Kidney epithelial cell (primary cell): ENCODE measurements around the gene KCNH3. TPM values are rescaled to one million over a fixed set of nuclear protein-coding genes. Genes with fewer than 3 reads are reported as not detected.

Experiments
- DNase-seq: peaks from one replicate; pipeline ENCODE4 v3.0.0-alpha.2; 2010; ENCODE audit warnings: low read depth
- H3K27me3 ChIP-seq: 2 replicates; pipeline ENCODE4 v1.6.0; 2011; ENCODE audit warnings: low read length; ENCODE audit not compliant: control insufficient read depth, insufficient read depth
- H3K36me3 ChIP-seq: 2 replicates; pipeline ENCODE4 v1.5.1; 2011; ENCODE audit warnings: low read length; ENCODE audit not compliant: control insufficient read depth, insufficient read depth
- H3K4me3 ChIP-seq: 2 replicates; pipeline ENCODE4 v1.5.1; 2011; ENCODE audit warnings: low read depth, mild to moderate bottlenecking, control low read depth, low read length
- CTCF ChIP-seq: IDR thresholded peaks from 2 replicates; pipeline ENCODE4 v1.5.1; 2011; ENCODE audit warnings: mild to moderate bottlenecking, moderate library complexity, low read length, control low read depth, inconsistent platforms; ENCODE audit not compliant: insufficient read depth, poor library complexity, severe bottlenecking
- total RNA-seq: library from RNA; depleted of rRNA; stranded (reverse); fragments of >200 nt; gene quantifications from 2 replicates; pipeline ENCODE4 v1.2.3, GENCODE V29; 2015

The KCNH3 gene
- total RNA-seq, 1 donor from 2014 or later = 0.21 TPM

- Histone ChIP-seq H3K27me3 (no peaks in the 10 kb centered on the region), H3K36me3 (peaks cover 1% of the 10 kb centered on the region), H3K4me3 (no peak overlapping the region)
- DNase-seq = no peak
- no peak for TF ChIP-seq CTCF
Observed at GRCh38 chr12:49564686-49565405, 26.0 kb downstream of the KCNH3 start.

- no peak for TF ChIP-seq CTCF
- no peaks in the 10 kb centered on the region for H3K36me3 ChIP-seq
Observed at GRCh38 chr12:49565406-49566265, 26.8 kb downstream of the KCNH3 start.

GRCh38 chr12:49566361-49566760 is 27.5 kb downstream of the KCNH3 start:
- no peak for TF ChIP-seq CTCF
- H3K4me3 ChIP-seq = no peak overlapping the region
- H3K27me3 ChIP-seq = no peaks in the 10 kb centered on the region
- DNase-seq = no peak
- no peaks in the 10 kb centered on the region for H3K36me3 ChIP-seq

More at GRCh38 chr12:49565406-49566265, 26.8 kb downstream of the KCNH3 start:
- Histone ChIP-seq H3K4me3 (no peak overlapping the region), H3K27me3 (no peaks in the 10 kb centered on the region)
- no peak for DNase-seq

GRCh38 chr12:49567302-49567610 is 28.4 kb downstream of the KCNH3 start:
- DNase-seq = no peak
- Histone ChIP-seq H3K4me3 (peak overlapping the region; percentile 89), H3K36me3 (no peaks in the 10 kb centered on the region), H3K27me3 (no peaks in the 10 kb centered on the region)
- TF ChIP-seq CTCF = no peak

GRCh38 chr12:49567611-49568441 is 29.0 kb downstream of the KCNH3 start, which contains the start of gene MCRS1:
TSS of gene MCRS1 (minus strand) at chr12:49568142. CDS start at chr12:49566731, 1,411 bp downstream.
- H3K27me3 ChIP-seq = no peaks in the 10 kb centered on the region
- DNase-seq = peak; percentile 75
- H3K36me3 ChIP-seq = no peaks in the 10 kb centered on the region
- H3K4me3 ChIP-seq = peak within 1 kb of the TSS; percentile 89
- no peak for TF ChIP-seq CTCF
